ENCODE data around the gene DPH2.

Gene DPH2

GRCh38 chr1:43960798-43961197, 9.0 kb upstream of the DPH2 start:
- Histone ChIP-seq H3K36me3 (peaks cover 83% of the 10 kb centered on the region), H3K4me3 (ENCODE audit: low read depth, low read length) (no peak overlapping the region), H3K9me3 (ENCODE audit: severe bottlenecking) (no peaks in the 10 kb centered on the region), H3K27ac (no peak overlapping the region), H3K27me3 (ENCODE audit: insufficient read depth, low read depth, severe bottlenecking) (no peaks in the 10 kb centered on the region)
- TF ChIP-seq CTCF (IDR thresholded peaks at IDR 0.05; ENCODE audit: low read depth, low read length): no peak
- no peak for DNase-seq

- H3K36me3 ChIP-seq: peaks cover 77% of the 10 kb centered on the region
- TF ChIP-seq CTCF (IDR thresholded peaks at IDR 0.05; ENCODE audit: low read depth, low read length): no peak
Measured at GRCh38 chr1:43961692-43962091, 8.1 kb upstream of the DPH2 start.

GRCh38 chr1:43962324-43962723, 7.5 kb upstream of the DPH2 start:
- Histone ChIP-seq H3K27me3 (ENCODE audit: insufficient read depth, low read depth, severe bottlenecking) (no peaks in the 10 kb centered on the region), H3K27ac (no peak overlapping the region), H3K36me3 (peaks cover 76% of the 10 kb centered on the region), H3K4me3 (ENCODE audit: low read depth, low read length) (no peak overlapping the region), H3K9me3 (ENCODE audit: severe bottlenecking) (no peaks in the 10 kb centered on the region)
- TF ChIP-seq CTCF (IDR thresholded peaks at IDR 0.05; ENCODE audit: low read depth, low read length): no peak
- DNase-seq: no peak

More at GRCh38 chr1:43961692-43962091, 8.1 kb upstream of the DPH2 start:
- H3K27me3 ChIP-seq (ENCODE audit: insufficient read depth, low read depth, severe bottlenecking): no peaks in the 10 kb centered on the region
- no peaks in the 10 kb centered on the region for H3K9me3 ChIP-seq (ENCODE audit: severe bottlenecking)
- H3K27ac ChIP-seq: no peak overlapping the region
- no peak overlapping the region for H3K4me3 ChIP-seq (ENCODE audit: low read depth, low read length)
- no peak for DNase-seq

GRCh38 chr1:43963006-43963405, 6.8 kb upstream of the DPH2 start:
- H3K9me3 ChIP-seq (ENCODE audit: severe bottlenecking): no peaks in the 10 kb centered on the region
- no peak overlapping the region for H3K27ac ChIP-seq
- no peak overlapping the region for H3K4me3 ChIP-seq (ENCODE audit: low read depth, low read length)
- DNase-seq: no peak
- peaks cover 74% of the 10 kb centered on the region for H3K36me3 ChIP-seq
- no peaks in the 10 kb centered on the region for H3K27me3 ChIP-seq (ENCODE audit: insufficient read depth, low read depth, severe bottlenecking)
- no peak for TF ChIP-seq CTCF (IDR thresholded peaks at IDR 0.05; ENCODE audit: low read depth, low read length)

GRCh38 chr1:43963890-43964289, 5.9 kb upstream of the DPH2 start:
- TF ChIP-seq CTCF (IDR thresholded peaks at IDR 0.05; ENCODE audit: low read depth, low read length): no peak
- Histone ChIP-seq H3K27ac (no peak overlapping the region), H3K4me3 (ENCODE audit: low read depth, low read length) (no peak overlapping the region), H3K9me3 (ENCODE audit: severe bottlenecking) (no peaks in the 10 kb centered on the region), H3K27me3 (ENCODE audit: insufficient read depth, low read depth, severe bottlenecking) (no peaks in the 10 kb centered on the region), H3K36me3 (peaks cover 65% of the 10 kb centered on the region)
- DNase-seq: no peak

GRCh38 chr1:43965316-43965715, 4.5 kb upstream of the DPH2 start:
- no peak overlapping the region for H3K27ac ChIP-seq
- DNase-seq: no peak
- no peak overlapping the region for H3K4me3 ChIP-seq (ENCODE audit: low read depth, low read length)
- H3K27me3 ChIP-seq (ENCODE audit: insufficient read depth, low read depth, severe bottlenecking): no peaks in the 10 kb centered on the region
- no peaks in the 10 kb centered on the region for H3K9me3 ChIP-seq (ENCODE audit: severe bottlenecking)
- H3K36me3 ChIP-seq: peaks cover 51% of the 10 kb centered on the region
- TF ChIP-seq CTCF (IDR thresholded peaks at IDR 0.05; ENCODE audit: low read depth, low read length): no peak

Measured in WERI-Rb-1 (cell line).